ENCODE measurements around the gene TUBB4B.
"Not testable (repeated sequence)": the region's sequence is repeated elsewhere in the genome, so short reads cannot be mapped to it uniquely, and the experiment has no call there.

Gene TUBB4B

DNA sequence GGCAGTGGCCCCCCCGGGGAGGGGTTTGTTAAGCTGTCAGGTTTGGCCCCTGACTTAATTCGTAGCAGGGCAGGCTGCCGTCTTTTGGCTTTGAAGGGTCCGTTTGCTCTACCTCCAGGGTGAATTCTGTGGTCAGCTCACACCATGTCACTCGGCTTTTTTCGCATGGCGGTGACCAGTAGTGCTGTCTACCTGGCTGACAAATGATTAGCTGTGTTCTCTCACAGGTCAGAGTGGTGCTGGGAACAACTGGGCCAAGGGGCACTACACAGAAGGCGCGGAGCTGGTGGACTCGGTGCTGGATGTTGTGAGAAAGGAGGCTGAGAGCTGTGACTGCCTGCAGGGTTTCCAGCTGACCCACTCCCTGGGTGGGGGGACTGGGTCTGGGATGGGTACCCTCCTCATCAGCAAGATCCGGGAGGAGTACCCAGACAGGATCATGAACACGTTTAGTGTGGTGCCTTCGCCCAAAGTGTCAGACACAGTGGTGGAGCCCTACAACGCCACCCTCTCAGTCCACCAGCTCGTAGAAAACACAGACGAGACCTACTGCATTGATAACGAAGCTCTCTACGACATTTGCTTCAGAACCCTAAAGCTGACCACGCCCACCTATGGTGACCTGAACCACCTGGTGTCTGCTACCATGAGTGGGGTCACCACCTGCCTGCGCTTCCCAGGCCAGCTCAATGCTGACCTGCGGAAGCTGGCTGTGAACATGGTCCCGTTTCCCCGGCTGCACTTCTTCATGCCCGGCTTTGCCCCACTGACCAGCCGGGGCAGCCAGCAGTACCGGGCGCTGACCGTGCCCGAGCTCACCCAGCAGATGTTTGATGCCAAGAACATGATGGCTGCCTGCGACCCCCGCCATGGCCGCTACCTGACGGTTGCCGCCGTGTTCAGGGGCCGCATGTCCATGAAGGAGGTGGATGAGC, 1.4 kb downstream of the TUBB4B start:
- in situ Hi-C loops (cut with MboI; ENCODE audit: low sequenced_read_pairs, unreplicated experiment), result no loop called here
- DNase-seq (ENCODE audit: low spot score), result no peak
- TF ChIP-seq, protein P1, sequence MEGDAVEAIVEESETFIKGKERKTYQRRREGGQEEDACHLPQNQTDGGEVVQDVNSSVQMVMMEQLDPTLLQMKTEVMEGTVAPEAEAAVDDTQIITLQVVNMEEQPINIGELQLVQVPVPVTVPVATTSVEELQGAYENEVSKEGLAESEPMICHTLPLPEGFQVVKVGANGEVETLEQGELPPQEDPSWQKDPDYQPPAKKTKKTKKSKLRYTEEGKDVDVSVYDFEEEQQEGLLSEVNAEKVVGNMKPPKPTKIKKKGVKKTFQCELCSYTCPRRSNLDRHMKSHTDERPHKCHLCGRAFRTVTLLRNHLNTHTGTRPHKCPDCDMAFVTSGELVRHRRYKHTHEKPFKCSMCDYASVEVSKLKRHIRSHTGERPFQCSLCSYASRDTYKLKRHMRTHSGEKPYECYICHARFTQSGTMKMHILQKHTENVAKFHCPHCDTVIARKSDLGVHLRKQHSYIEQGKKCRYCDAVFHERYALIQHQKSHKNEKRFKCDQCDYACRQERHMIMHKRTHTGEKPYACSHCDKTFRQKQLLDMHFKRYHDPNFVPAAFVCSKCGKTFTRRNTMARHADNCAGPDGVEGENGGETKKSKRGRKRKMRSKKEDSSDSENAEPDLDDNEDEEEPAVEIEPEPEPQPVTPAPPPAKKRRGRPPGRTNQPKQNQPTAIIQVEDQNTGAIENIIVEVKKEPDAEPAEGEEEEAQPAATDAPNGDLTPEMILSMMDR (IDR thresholded peaks at IDR 0.05; ENCODE audit: borderline replicate concordance, control extremely low read depth, extremely low read depth, insufficient read depth, missing control alignments), result no peak

DNA sequence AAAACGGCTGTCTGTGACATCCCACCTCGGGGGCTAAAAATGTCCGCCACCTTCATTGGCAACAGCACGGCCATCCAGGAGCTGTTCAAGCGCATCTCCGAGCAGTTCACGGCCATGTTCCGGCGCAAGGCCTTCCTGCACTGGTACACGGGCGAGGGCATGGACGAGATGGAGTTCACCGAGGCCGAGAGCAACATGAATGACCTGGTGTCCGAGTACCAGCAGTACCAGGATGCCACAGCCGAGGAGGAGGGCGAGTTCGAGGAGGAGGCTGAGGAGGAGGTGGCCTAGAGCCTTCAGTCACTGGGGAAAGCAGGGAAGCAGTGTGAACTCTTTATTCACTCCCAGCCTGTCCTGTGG, 2.2 kb downstream of the TUBB4B start:
- DNase-seq (ENCODE audit: low spot score); in situ Hi-C loops (cut with MboI; ENCODE audit: low sequenced_read_pairs, unreplicated experiment): not testable (repeated sequence)

- no peak for DNase-seq (ENCODE audit: low spot score)
- in situ Hi-C loops (cut with MboI; ENCODE audit: low sequenced_read_pairs, unreplicated experiment), result no loop called here
- TF ChIP-seq, protein P1 (IDR thresholded peaks at IDR 0.05; ENCODE audit: borderline replicate concordance, control extremely low read depth, extremely low read depth, insufficient read depth, missing control alignments), result no peak
These were observed 2.8 kb downstream of the TUBB4B start for GRCh38 chr9:137243626-137244485.

DNA sequence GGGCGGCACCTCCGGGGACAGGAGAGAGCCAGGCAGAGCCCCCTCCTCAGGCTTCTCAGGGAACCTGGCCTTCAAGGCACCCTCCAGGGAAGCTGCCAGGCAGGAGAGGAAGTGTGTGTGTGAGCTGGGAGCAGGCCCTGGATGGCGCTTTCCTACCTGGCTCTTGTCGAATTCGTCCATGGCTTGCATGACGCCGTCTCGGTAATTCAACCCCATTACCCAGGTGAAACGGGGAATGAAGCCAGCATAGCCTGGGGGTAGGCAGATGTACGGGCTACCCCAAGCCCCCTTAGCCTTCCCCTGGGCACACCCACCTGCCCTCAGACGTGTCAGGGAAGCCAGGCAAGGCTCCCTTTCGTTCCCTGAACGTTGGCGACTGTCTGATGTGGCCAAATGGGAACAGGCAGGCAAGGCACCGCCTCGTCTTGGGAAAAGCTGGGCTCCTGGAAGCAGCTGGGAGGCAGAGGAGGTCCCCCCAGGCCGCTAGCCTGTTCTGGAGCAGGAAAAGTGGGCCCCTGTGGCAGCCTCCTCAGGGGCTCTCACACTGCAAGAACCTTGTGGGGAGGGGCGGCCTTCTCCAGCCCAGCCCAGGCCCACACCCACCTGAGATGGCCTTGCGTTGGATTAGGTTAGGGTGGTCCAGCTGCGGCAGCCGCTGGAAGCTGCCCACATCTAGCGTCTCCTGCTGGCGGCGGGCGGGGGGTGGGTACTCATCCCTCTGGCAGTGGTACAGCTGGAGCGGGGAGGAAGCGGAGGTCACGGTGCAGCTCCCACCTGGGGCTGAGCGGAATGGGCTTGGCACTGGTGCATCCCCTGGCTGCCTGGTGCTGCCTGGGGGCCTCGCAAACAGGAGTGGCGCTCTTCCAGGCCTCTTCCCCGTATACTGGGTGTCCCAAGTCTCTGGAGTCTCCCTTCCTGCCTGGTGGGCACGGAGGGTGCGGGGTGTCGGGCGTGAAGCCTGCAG, 3.7 kb downstream of the TUBB4B start:
- in situ Hi-C loops (cut with MboI; ENCODE audit: low sequenced_read_pairs, unreplicated experiment), result no loop called here
- TF ChIP-seq, protein P1 (IDR thresholded peaks at IDR 0.05; ENCODE audit: borderline replicate concordance, control extremely low read depth, extremely low read depth, insufficient read depth, missing control alignments), result no peak
- DNase-seq (ENCODE audit: low spot score), result no peak

DNA sequence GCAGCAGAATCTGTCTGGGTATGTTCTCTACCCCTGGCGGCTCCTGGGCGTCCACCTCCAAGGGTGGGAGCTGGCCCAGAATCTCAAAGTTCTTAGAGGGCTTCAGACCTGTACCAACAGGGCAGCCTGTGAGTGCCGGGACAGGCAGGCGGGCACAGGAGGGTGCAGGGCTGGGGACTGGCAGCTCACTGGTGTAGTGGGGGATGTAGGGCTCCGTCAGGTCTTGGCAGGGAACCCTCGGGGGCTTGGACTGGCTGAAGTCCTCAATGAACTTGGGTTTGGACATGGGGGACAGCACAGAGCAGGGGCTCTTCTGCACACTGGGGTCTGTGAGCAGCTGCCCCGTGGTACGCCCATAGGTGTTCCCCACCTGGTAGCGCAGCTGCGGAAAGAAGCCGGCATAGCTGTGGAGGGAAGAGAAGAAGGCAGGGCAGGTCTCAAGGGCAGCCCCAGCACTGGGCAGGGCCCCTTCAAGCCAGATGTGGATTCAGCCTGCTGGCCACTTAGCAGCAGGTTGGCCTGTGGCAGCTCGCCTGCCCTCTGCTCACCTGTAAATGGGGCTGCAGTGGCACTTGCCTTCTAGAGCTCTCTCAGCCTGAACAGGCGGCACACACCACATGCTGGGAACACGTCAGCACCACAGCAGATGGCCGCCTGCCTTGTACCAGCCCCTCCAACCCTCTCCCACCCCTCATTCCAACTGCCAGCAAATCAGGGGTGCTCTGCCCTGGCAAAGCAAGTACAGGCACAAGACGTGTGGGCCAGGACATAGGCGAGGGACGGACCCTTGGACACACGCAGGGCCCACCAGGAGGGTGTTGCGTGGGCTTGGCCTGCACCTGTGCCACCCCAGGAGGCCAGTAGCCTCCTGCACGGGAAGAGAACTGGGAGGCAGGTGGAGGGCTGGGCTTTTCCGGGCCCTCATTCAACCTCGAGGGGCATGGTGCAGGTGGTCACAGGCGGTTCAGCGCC, 4.6 kb downstream of the TUBB4B start:
- no peak for DNase-seq (ENCODE audit: low spot score)
- in situ Hi-C loops (cut with MboI; ENCODE audit: low sequenced_read_pairs, unreplicated experiment), result no loop called here
- TF ChIP-seq, protein P1 (IDR thresholded peaks at IDR 0.05; ENCODE audit: borderline replicate concordance, control extremely low read depth, extremely low read depth, insufficient read depth, missing control alignments), result no peak
